HepG2 (cell line): ENCODE results near the gene POLN. TPM values are rescaled to one million over a fixed set of nuclear protein-coding genes. Genes with fewer than 3 reads are reported as not detected.

Experiments
- ATAC-seq: fragments of 200-7000 bp; cut with Tn5 transposase; 3 replicates; pipeline ENCODE4 v1.9.1; 2020; ENCODE audit warnings: mild to moderate bottlenecking, moderate library complexity
- BruUV-seq: library from RNA; stranded (reverse); fragments of 400-500 nt; replicated peaks from 2 replicates; lab custom pipeline; 2021; lab: Mats Ljungman, UMichigan
- CTCF ChIA-PET: fragments of 300-600 bp; formaldehyde crosslinking; extraction: SDS; loops from one replicate; lab custom pipeline; 2021; ENCODE audit warnings: low total read pairs, inconsistent platforms, low intra/inter-chr PET ratio; lab: Yijun Ruan, JAX
- POLR2A ChIA-PET: fragments of 350-600 bp; sonication (Branson Sonifier 250); formaldehyde crosslinking; loops from one replicate; lab custom pipeline; 2020; ENCODE audit warnings: antibody characterized with exemption, inconsistent platforms; lab: Yijun Ruan, JAX
- DNase-seq: peaks from one replicate; pipeline ENCODE4 v3.0.0-alpha.2; 2015; ENCODE audit warnings: low spot score
- FAIRE-seq: peaks from 3 replicates; lab custom pipeline; 2011; peaks lifted over from hg19 to GRCh38; lab: Jason Lieb, UNC
- H2AFZ ChIP-seq: one replicate; pipeline ENCODE4 v1.6.1; 2011; ENCODE audit warnings: low read length, inconsistent platforms
- H3K27ac ChIP-seq: fragments of 300-600 bp; 3 replicates; pipeline ENCODE4 v1.8.0; 2011; ENCODE audit warnings: mixed run types, mild to moderate bottlenecking, mixed read lengths, low read length, inconsistent platforms; ENCODE audit not compliant: insufficient read depth; ENCODE audit errors: extremely low read length
- H3K27me3 ChIP-seq, 2 experiments: fragments of 200-600 bp in 1 of 2; 2 replicates in 1 of 2; 3 replicates in 1 of 2; pipeline versions ENCODE4 v1.6.0 to v1.8.0; 2011; ENCODE audit warnings: low read length in 2 of 2, mild to moderate bottlenecking in 2 of 2, moderate library complexity in 2 of 2, inconsistent platforms in 1 of 2; ENCODE audit not compliant: insufficient read depth in 2 of 2, control insufficient read depth in 1 of 2
- H3K36me3 ChIP-seq, 2 experiments: fragments of 200-600 bp in 1 of 2; replicated peaks in 1 of 2; 2 replicates in 1 of 2; 3 replicates in 1 of 2; pipeline versions ENCODE4 v1.5.1 to v1.8.0; 2011; ENCODE audit warnings: low read length in 2 of 2, inconsistent platforms in 1 of 2; ENCODE audit not compliant: insufficient read depth in 2 of 2, control insufficient read depth in 1 of 2
- H3K4me1 ChIP-seq: 2 replicates; pipeline ENCODE4 v1.5.1; 2012; ENCODE audit warnings: low read length, inconsistent platforms; ENCODE audit not compliant: insufficient read depth
- H3K4me2 ChIP-seq: 2 replicates; pipeline ENCODE4 v1.6.0; 2011; ENCODE audit warnings: low read depth, low read length, inconsistent platforms
- H3K4me3 ChIP-seq, 3 experiments: fragments of 200-600 bp in 1 of 3; sonication (generic), shearing (Covaris generic) in 1 of 3; replicated peaks in 1 of 3; 2 replicates each; pipeline ENCODE4 v1.5.1; 2011 to 2016; ENCODE audit warnings: low read length in 3 of 3, inconsistent platforms in 2 of 3, low read depth in 2 of 3, mild to moderate bottlenecking in 2 of 3, control low read depth in 1 of 3, mixed read lengths in 1 of 3; ENCODE audit not compliant: insufficient read depth in 1 of 3
- H3K79me2 ChIP-seq: one replicate; pipeline ENCODE4 v1.6.1; 2011; ENCODE audit warnings: low read length, inconsistent platforms; ENCODE audit not compliant: insufficient read depth
- H3K9ac ChIP-seq: 2 replicates; pipeline ENCODE4 v1.6.0; 2011; ENCODE audit warnings: mild to moderate bottlenecking, low read depth, low read length, inconsistent platforms; ENCODE audit not compliant: insufficient read depth
- H3K9me3 ChIP-seq: 2 replicates; pipeline ENCODE4 v1.5.1; 2012; ENCODE audit warnings: mild to moderate bottlenecking, low read length
- H4K20me1 ChIP-seq: 2 replicates; pipeline ENCODE4 v1.6.0; 2011; ENCODE audit warnings: inconsistent platforms, mild to moderate bottlenecking, low read length, moderate library complexity; ENCODE audit not compliant: insufficient read depth
- AFF4 ChIP-seq: sonication (generic); formaldehyde crosslinking; IDR thresholded peaks from 2 replicates; pipeline ENCODE4 v1.4.0; 2020; ENCODE audit warnings: missing genetic modification reagents
- ARID3A ChIP-seq: IDR thresholded peaks from 2 replicates; pipeline ENCODE4 v1.6.1; 2012; ENCODE audit warnings: low read depth, low read length, improper control_type of control experiment
- ELK4 ChIP-seq: sonication (generic); formaldehyde crosslinking; IDR thresholded peaks from 2 replicates; pipeline ENCODE4 v1.9.0; 2021; ENCODE audit warnings: missing genetic modification reagents, borderline replicate concordance
- KDM5B ChIP-seq: sonication (generic); formaldehyde crosslinking; IDR thresholded peaks from 2 replicates; pipeline ENCODE4 v1.4.0; 2020; ENCODE audit warnings: missing genetic modification reagents, mild to moderate bottlenecking, borderline replicate concordance
- ZNF235 ChIP-seq: sonication (generic); formaldehyde crosslinking; IDR thresholded peaks from 2 replicates; pipeline ENCODE4 v1.8.1; 2023; ENCODE audit warnings: mild to moderate bottlenecking, missing genetic modification reagents, borderline replicate concordance
- ZNF709 ChIP-seq: sonication (generic); formaldehyde crosslinking; IDR thresholded peaks from 2 replicates; pipeline ENCODE4 v1.5.0; 2020; ENCODE audit warnings: mild to moderate bottlenecking, missing genetic modification reagents
- ZNF790 ChIP-seq: sonication (generic); formaldehyde crosslinking; IDR thresholded peaks from 2 replicates; pipeline ENCODE4 v1.8.0; 2022; ENCODE audit warnings: missing genetic modification reagents, mild to moderate bottlenecking, borderline replicate concordance
- WGBS: methylation state at CpG from one replicate; pipeline ENCODE4 v1.1.6; 2017; ENCODE audit warnings: low lambda C conversion rate; 5-methylcytosine and 5-hydroxymethylcytosine counted together
- in situ Hi-C: cut with HindIII; loops from 2 replicates; pipeline ENCODE4 v1.10.0; 2017; ENCODE audit warnings: low pct_unique_long_range_greater_than_20kb; ENCODE audit not compliant: extremely low pct_ligation_motif_present
- intact Hi-C: fragments of 100-400 bp; cut with micrococcal nuclease; formaldehyde crosslinking; loops from one replicate; pipeline ENCODE4 v1.10.0; 2022; ENCODE audit not compliant: unreplicated experiment
- polyA plus RNA-seq, 8 experiments: library from polyadenylated mRNA; depleted of rRNA in 3 of 8; stranded (reverse) in 7 of 8; unstranded in 1 of 8; fragments of >200 nt; fragmentation: Illumina TruSeq in 4 of 8; extraction: Trizol in 4 of 8; gene quantifications; 2 replicates each; pipeline versions ENCODE4 v1.2.1 to v1.2.3, GENCODE V29; 2011 to 2016; ENCODE audit warnings: low read depth in 4 of 8, missing spikeins in 1 of 8, mixed read lengths in 1 of 8; ENCODE audit not compliant: insufficient read depth in 1 of 8
- total RNA-seq, 5 experiments: library from RNA; depleted of rRNA; stranded (reverse); fragments of >200 nt; fragmentation: Illumina TruSeq; extraction: Trizol; gene quantifications; 2 replicates each; pipeline ENCODE4 v1.2.3, GENCODE V29; 2016; ENCODE audit warnings: low read depth in 1 of 5
- TF ChIP-seq, protein P1 (sequence below): sonication (generic); formaldehyde crosslinking; IDR thresholded peaks from 2 replicates; pipeline ENCODE4 v1.5.0; 2020; ENCODE audit warnings: missing genetic modification reagents
- TF ChIP-seq, protein P2 (sequence below): sonication (generic); formaldehyde crosslinking; IDR thresholded peaks from 2 replicates; pipeline ENCODE4 v1.5.0; 2020; ENCODE audit warnings: mild to moderate bottlenecking, missing genetic modification reagents, borderline replicate concordance

The POLN gene
- total and polyA plus RNA-seq, 2 of the 13 experiments (the other 11 are each of a cell fraction or from before 2014, with no cell fraction given): 0.93 to 1.5 TPM

GRCh38 chr4:2245787-2246275, 3.9 kb upstream of the POLN start:
- ChIA-PET POLR2A (no interaction called here), CTCF (no interaction called here)
- in situ Hi-C loops: no loop called here
- no peak overlapping the region for H3K4me2 ChIP-seq
- H3K36me3 ChIP-seq: peaks cover 0 to 4% of the 10 kb centered on the region in 2 experiments; a peak in 2 of 5 replicates
- DNase-seq (no peak), ATAC-seq (no peak), FAIRE-seq (no peak)
- H3K4me1 ChIP-seq: peaks cover 34% of the 10 kb centered on the region
- no peaks in the 10 kb centered on the region for H4K20me1 ChIP-seq
- H3K9ac ChIP-seq: no peak overlapping the region
- no TSS peak for BruUV-seq
- no peaks in the 10 kb centered on the region for H3K27me3 ChIP-seq
- H3K9me3 ChIP-seq: no peaks in the 10 kb centered on the region
- peaks cover 8% of the 10 kb centered on the region for H3K79me2 ChIP-seq
- H3K27ac ChIP-seq: no peak overlapping the region
- H2AFZ ChIP-seq: no peak overlapping the region
- no peak overlapping the region for H3K4me3 ChIP-seq
- 91% methylated on average over 7 of the region's 7 CpGs for WGBS
- intact Hi-C loops: loop anchor here (10.0 kb wide), 1 partner anchor 219 kb away; the partner anchor contains the start of gene RNF4
- no peak for TF ChIP-seq ZNF790 (CRISPR knock-in tag)
- TF ChIP-seq ELK4: no peak
- no peak for TF ChIP-seq ZNF709 (CRISPR knock-in tag)
- no peak for TF ChIP-seq ARID3A
- TF ChIP-seq, protein P1, sequence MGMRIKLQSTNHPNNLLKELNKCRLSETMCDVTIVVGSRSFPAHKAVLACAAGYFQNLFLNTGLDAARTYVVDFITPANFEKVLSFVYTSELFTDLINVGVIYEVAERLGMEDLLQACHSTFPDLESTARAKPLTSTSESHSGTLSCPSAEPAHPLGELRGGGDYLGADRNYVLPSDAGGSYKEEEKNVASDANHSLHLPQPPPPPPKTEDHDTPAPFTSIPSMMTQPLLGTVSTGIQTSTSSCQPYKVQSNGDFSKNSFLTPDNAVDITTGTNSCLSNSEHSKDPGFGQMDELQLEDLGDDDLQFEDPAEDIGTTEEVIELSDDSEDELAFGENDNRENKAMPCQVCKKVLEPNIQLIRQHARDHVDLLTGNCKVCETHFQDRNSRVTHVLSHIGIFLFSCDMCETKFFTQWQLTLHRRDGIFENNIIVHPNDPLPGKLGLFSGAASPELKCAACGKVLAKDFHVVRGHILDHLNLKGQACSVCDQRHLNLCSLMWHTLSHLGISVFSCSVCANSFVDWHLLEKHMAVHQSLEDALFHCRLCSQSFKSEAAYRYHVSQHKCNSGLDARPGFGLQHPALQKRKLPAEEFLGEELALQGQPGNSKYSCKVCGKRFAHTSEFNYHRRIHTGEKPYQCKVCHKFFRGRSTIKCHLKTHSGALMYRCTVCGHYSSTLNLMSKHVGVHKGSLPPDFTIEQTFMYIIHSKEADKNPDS (CRISPR knock-in tag): no peak
- TF ChIP-seq KDM5B (CRISPR knock-in tag): no peak
- TF ChIP-seq, protein P2, sequence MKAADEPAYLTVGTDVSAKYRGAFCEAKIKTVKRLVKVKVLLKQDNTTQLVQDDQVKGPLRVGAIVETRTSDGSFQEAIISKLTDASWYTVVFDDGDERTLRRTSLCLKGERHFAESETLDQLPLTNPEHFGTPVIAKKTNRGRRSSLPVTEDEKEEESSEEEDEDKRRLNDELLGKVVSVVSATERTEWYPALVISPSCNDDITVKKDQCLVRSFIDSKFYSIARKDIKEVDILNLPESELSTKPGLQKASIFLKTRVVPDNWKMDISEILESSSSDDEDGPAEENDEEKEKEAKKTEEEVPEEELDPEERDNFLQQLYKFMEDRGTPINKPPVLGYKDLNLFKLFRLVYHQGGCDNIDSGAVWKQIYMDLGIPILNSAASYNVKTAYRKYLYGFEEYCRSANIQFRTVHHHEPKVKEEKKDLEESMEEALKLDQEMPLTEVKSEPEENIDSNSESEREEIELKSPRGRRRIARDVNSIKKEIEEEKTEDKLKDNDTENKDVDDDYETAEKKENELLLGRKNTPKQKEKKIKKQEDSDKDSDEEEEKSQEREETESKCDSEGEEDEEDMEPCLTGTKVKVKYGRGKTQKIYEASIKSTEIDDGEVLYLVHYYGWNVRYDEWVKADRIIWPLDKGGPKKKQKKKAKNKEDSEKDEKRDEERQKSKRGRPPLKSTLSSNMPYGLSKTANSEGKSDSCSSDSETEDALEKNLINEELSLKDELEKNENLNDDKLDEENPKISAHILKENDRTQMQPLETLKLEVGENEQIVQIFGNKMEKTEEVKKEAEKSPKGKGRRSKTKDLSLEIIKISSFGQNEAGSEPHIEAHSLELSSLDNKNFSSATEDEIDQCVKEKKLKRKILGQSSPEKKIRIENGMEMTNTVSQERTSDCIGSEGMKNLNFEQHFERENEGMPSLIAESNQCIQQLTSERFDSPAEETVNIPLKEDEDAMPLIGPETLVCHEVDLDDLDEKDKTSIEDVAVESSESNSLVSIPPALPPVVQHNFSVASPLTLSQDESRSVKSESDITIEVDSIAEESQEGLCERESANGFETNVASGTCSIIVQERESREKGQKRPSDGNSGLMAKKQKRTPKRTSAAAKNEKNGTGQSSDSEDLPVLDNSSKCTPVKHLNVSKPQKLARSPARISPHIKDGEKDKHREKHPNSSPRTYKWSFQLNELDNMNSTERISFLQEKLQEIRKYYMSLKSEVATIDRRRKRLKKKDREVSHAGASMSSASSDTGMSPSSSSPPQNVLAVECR (CRISPR knock-in tag): no peak
- TF ChIP-seq ZNF235 (CRISPR knock-in tag): no peak
- TF ChIP-seq AFF4 (CRISPR knock-in tag): no peak
